ENCODE results near the gene GARNL3.

GARNL3 gene

GRCh38 chr9:127316586-127317323 lies 52.2 kb downstream of the GARNL3 start:
- DNase-seq: no peak

GRCh38 chr9:127318651-127319167 lies 54.1 kb downstream of the GARNL3 start:
- no peak for DNase-seq

- DNase-seq: no peak
Observed at GRCh38 chr9:127319366-127320114, 55.0 kb downstream of the GARNL3 start.

GRCh38 chr9:127320115-127320378 lies 55.5 kb downstream of the GARNL3 start:
- no peak for DNase-seq

- no peak for DNase-seq
Observed at GRCh38 chr9:127323393-127323792, 58.8 kb downstream of the GARNL3 start.

- DNase-seq: no peak
Observed at GRCh38 chr9:127330501-127330900, 65.9 kb downstream of the GARNL3 start.

GRCh38 chr9:127333221-127334064 lies 68.9 kb downstream of the GARNL3 start:
- DNase-seq: no peak

GRCh38 chr9:127334725-127335124 lies 70.2 kb downstream of the GARNL3 start:
- no peak for DNase-seq

- no peak for DNase-seq
Observed at GRCh38 chr9:127336086-127336485, 71.5 kb downstream of the GARNL3 start.

- no peak for DNase-seq
Observed at GRCh38 chr9:127336506-127337352, 72.2 kb downstream of the GARNL3 start.

GRCh38 chr9:127340721-127341120 lies 76.1 kb downstream of the GARNL3 start:
- DNase-seq: no peak

- no peak for DNase-seq
Observed at GRCh38 chr9:127341152-127341551, 76.6 kb downstream of the GARNL3 start.

- DNase-seq: no peak
Observed at GRCh38 chr9:127344368-127345000, 79.9 kb downstream of the GARNL3 start.

- DNase-seq: no peak
Observed at GRCh38 chr9:127345566-127345965, 81.0 kb downstream of the GARNL3 start.

- DNase-seq: no peak
Observed at GRCh38 chr9:127346584-127346983, 82.0 kb downstream of the GARNL3 start.

GRCh38 chr9:127347831-127348776 lies 83.5 kb downstream of the GARNL3 start:
- DNase-seq: peak; percentile 20 to 58

- no peak for DNase-seq
Observed at GRCh38 chr9:127349483-127350113, 85.0 kb downstream of the GARNL3 start.

GRCh38 chr9:127351182-127352166 lies 86.9 kb downstream of the GARNL3 start:
- no peak for DNase-seq

GRCh38 chr9:127353882-127354281 lies 89.3 kb downstream of the GARNL3 start:
- DNase-seq: no peak

Data from Kasumi-1 (cell line).